ENCODE measurements around the gene GNA14.

- TF ChIP-seq CTCF (IDR thresholded peaks at IDR 0.05) (no peak), POLR2A (IDR thresholded peaks at IDR 0.05) (no peak)
Measured at GRCh38 chr9:77498891-77499290, 149.2 kb downstream of the GNA14 start.
